Measurements from ENCODE around the gene SETD7. TPM values are rescaled to one million over a fixed set of nuclear protein-coding genes. Genes with fewer than 3 reads are reported as not detected.

Gene SETD7
- polyA plus RNA-seq, 1 donor from 2014 or later = 12.0 TPM

DNA sequence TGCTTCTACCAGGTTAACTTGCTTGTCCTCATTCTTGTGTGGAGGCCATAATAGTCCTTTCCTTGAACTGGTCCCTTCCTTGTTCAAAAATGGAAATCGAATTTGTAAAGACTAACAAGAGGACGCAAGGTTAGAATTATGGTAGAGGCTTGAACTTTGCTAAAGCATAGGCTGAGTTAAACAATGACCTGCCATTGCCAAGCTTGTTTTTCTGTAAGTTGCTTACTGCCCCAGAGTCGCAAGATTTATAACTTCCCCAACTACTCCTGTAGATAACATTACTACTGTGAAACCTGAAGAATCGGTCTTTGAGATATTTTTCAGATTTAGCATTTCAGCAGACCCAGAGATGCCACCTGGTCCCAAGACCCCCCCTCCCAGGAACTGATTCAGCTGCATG is 56.8 kb downstream of the SETD7 start:
- no peak overlapping the region for H3K4me3 ChIP-seq (ENCODE audit: low read length)
- H4K20me1 ChIP-seq (ENCODE audit: insufficient read depth) = no peaks in the 10 kb centered on the region
- no peaks in the 10 kb centered on the region for H3K27me3 ChIP-seq (ENCODE audit: insufficient read depth, low read depth, low read length)
- H3K4me2 ChIP-seq (ENCODE audit: low read length) = no peak overlapping the region
- H3K9me2 ChIP-seq (ENCODE audit: insufficient read depth, low read length) = no peaks in the 10 kb centered on the region
- TF ChIP-seq TAF1 (IDR thresholded peaks at IDR 0.05; ENCODE audit: low read depth) (no peak), EZH2 (IDR thresholded peaks at IDR 0.05; ENCODE audit: borderline replicate concordance, insufficient read depth, low read length, poor library complexity, severe bottlenecking) (no peak), RAD21 (conservative IDR thresholded peaks at IDR 0.05) (no peak)
- no peak overlapping the region for H2AFZ ChIP-seq (ENCODE audit: low read depth, low read length)
- H3K9ac ChIP-seq (ENCODE audit: low read length) = no peak overlapping the region
- H3K27ac ChIP-seq (ENCODE audit: low read length) = no peak overlapping the region
- no peaks in the 10 kb centered on the region for H3K9me3 ChIP-seq (ENCODE audit: low read length)
- H3K36me3 ChIP-seq (ENCODE audit: insufficient read depth, low read length) = no peaks in the 10 kb centered on the region
- H3K79me2 ChIP-seq (replicated peaks; ENCODE audit: insufficient read depth, low read length) = no peaks in the 10 kb centered on the region
- H3F3A ChIP-seq (ENCODE audit: insufficient read depth, low read length, poor library complexity, severe bottlenecking) = no peaks in the 10 kb centered on the region

DNA sequence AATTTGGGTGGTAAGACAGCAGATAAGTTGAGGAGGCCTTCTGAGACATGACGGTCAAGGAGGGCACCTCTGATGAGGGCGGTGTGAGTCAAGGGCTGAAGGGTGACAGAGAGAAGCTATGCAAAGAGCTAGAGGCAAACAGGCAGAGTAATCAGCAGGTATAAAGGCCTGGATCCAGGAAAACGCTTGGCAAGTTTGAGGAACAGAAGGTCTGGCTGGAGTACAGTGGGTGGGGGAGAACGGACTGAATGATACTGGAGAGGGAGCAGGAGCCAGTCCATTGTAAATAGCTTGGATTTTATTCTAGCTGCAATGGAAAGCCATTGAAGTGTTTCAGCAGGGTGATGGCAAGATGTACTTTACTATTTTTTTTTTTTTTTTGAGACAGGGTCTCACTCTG is 62.8 kb downstream of the SETD7 start:
- H4K20me1 ChIP-seq (ENCODE audit: insufficient read depth) = no peaks in the 10 kb centered on the region
- H3K9ac ChIP-seq (ENCODE audit: low read length) = no peak overlapping the region
- H3K4me3 ChIP-seq (ENCODE audit: low read length) = no peak overlapping the region
- H3K9me3 ChIP-seq (ENCODE audit: low read length) = no peaks in the 10 kb centered on the region
- H3F3A ChIP-seq (ENCODE audit: insufficient read depth, low read length, poor library complexity, severe bottlenecking) = no peaks in the 10 kb centered on the region
- no peaks in the 10 kb centered on the region for H3K79me2 ChIP-seq (replicated peaks; ENCODE audit: insufficient read depth, low read length)
- H3K27ac ChIP-seq (ENCODE audit: low read length) = no peak overlapping the region
- no peak overlapping the region for H2AFZ ChIP-seq (ENCODE audit: low read depth, low read length)
- no peaks in the 10 kb centered on the region for H3K36me3 ChIP-seq (ENCODE audit: insufficient read depth, low read length)
- H3K4me2 ChIP-seq (ENCODE audit: low read length) = no peak overlapping the region
- H3K9me2 ChIP-seq (ENCODE audit: insufficient read depth, low read length) = no peaks in the 10 kb centered on the region
- no peak for TF ChIP-seq RAD21 (conservative IDR thresholded peaks at IDR 0.05)
- TF ChIP-seq, protein P1, sequence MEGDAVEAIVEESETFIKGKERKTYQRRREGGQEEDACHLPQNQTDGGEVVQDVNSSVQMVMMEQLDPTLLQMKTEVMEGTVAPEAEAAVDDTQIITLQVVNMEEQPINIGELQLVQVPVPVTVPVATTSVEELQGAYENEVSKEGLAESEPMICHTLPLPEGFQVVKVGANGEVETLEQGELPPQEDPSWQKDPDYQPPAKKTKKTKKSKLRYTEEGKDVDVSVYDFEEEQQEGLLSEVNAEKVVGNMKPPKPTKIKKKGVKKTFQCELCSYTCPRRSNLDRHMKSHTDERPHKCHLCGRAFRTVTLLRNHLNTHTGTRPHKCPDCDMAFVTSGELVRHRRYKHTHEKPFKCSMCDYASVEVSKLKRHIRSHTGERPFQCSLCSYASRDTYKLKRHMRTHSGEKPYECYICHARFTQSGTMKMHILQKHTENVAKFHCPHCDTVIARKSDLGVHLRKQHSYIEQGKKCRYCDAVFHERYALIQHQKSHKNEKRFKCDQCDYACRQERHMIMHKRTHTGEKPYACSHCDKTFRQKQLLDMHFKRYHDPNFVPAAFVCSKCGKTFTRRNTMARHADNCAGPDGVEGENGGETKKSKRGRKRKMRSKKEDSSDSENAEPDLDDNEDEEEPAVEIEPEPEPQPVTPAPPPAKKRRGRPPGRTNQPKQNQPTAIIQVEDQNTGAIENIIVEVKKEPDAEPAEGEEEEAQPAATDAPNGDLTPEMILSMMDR (IDR thresholded peaks at IDR 0.05; ENCODE audit: poor library complexity, severe bottlenecking) = no peak
- no peak for TF ChIP-seq POLR2AphosphoS5 (IDR thresholded peaks at IDR 0.05)
- TF ChIP-seq SMC3 (conservative IDR thresholded peaks at IDR 0.05; ENCODE audit: poor library complexity) = no peak
- no peak for TF ChIP-seq EZH2 (IDR thresholded peaks at IDR 0.05; ENCODE audit: borderline replicate concordance, insufficient read depth, low read length, poor library complexity, severe bottlenecking)
- TF ChIP-seq MXI1 (conservative IDR thresholded peaks at IDR 0.05; ENCODE audit: poor library complexity, severe bottlenecking) = no peak
- TF ChIP-seq, protein P2, sequence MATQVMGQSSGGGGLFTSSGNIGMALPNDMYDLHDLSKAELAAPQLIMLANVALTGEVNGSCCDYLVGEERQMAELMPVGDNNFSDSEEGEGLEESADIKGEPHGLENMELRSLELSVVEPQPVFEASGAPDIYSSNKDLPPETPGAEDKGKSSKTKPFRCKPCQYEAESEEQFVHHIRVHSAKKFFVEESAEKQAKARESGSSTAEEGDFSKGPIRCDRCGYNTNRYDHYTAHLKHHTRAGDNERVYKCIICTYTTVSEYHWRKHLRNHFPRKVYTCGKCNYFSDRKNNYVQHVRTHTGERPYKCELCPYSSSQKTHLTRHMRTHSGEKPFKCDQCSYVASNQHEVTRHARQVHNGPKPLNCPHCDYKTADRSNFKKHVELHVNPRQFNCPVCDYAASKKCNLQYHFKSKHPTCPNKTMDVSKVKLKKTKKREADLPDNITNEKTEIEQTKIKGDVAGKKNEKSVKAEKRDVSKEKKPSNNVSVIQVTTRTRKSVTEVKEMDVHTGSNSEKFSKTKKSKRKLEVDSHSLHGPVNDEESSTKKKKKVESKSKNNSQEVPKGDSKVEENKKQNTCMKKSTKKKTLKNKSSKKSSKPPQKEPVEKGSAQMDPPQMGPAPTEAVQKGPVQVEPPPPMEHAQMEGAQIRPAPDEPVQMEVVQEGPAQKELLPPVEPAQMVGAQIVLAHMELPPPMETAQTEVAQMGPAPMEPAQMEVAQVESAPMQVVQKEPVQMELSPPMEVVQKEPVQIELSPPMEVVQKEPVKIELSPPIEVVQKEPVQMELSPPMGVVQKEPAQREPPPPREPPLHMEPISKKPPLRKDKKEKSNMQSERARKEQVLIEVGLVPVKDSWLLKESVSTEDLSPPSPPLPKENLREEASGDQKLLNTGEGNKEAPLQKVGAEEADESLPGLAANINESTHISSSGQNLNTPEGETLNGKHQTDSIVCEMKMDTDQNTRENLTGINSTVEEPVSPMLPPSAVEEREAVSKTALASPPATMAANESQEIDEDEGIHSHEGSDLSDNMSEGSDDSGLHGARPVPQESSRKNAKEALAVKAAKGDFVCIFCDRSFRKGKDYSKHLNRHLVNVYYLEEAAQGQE (IDR thresholded peaks at IDR 0.05; ENCODE audit: borderline replicate concordance) = no peak
- no peak for TF ChIP-seq TAF1 (IDR thresholded peaks at IDR 0.05; ENCODE audit: low read depth)
- no peak for TF ChIP-seq EP300 (conservative IDR thresholded peaks at IDR 0.05; ENCODE audit: poor library complexity, severe bottlenecking)
- H3K27me3 ChIP-seq (ENCODE audit: insufficient read depth, low read depth, low read length) = no peaks in the 10 kb centered on the region

DNA sequence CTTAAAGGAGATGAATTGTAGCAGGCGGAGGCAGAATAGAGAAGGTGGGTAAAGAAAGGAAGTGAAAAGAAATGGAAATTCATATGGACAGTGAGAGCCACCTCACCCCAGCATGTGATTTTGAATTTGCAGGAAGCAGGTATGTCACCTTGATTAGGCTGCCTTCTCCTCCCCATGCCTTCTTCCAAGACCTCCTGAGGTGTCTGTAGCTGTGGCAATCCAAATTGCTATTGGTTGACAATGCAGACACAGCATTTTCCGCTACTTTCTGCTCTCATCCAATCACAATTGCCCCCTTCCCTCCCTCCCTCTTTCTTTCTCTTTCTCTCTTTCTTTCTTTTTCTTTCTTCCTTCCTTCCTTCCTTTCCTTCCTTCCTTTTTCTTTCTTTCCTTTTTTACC is 63.6 kb downstream of the SETD7 start:
- H3K27me3 ChIP-seq (ENCODE audit: insufficient read depth, low read depth, low read length) = no peaks in the 10 kb centered on the region
- no peak for TF ChIP-seq MXI1 (conservative IDR thresholded peaks at IDR 0.05; ENCODE audit: poor library complexity, severe bottlenecking)
- TF ChIP-seq, protein P1 (IDR thresholded peaks at IDR 0.05; ENCODE audit: poor library complexity, severe bottlenecking) = no peak
- TF ChIP-seq, protein P2 (IDR thresholded peaks at IDR 0.05; ENCODE audit: borderline replicate concordance) = no peak
- TF ChIP-seq EP300 (conservative IDR thresholded peaks at IDR 0.05; ENCODE audit: poor library complexity, severe bottlenecking) = no peak
- TF ChIP-seq EZH2 (IDR thresholded peaks at IDR 0.05; ENCODE audit: borderline replicate concordance, insufficient read depth, low read length, poor library complexity, severe bottlenecking) = no peak
- no peaks in the 10 kb centered on the region for H4K20me1 ChIP-seq (ENCODE audit: insufficient read depth)
- no peak overlapping the region for H2AFZ ChIP-seq (ENCODE audit: low read depth, low read length)
- no peak overlapping the region for H3K27ac ChIP-seq (ENCODE audit: low read length)
- no peaks in the 10 kb centered on the region for H3F3A ChIP-seq (ENCODE audit: insufficient read depth, low read length, poor library complexity, severe bottlenecking)
- H3K9me2 ChIP-seq (ENCODE audit: insufficient read depth, low read length) = no peaks in the 10 kb centered on the region
- H3K4me3 ChIP-seq (ENCODE audit: low read length) = no peak overlapping the region
- H3K9me3 ChIP-seq (ENCODE audit: low read length) = no peaks in the 10 kb centered on the region
- no peak overlapping the region for H3K4me2 ChIP-seq (ENCODE audit: low read length)
- H3K79me2 ChIP-seq (replicated peaks; ENCODE audit: insufficient read depth, low read length) = no peaks in the 10 kb centered on the region
- no peak overlapping the region for H3K9ac ChIP-seq (ENCODE audit: low read length)
- no peaks in the 10 kb centered on the region for H3K36me3 ChIP-seq (ENCODE audit: insufficient read depth, low read length)
